ENCODE data around the gene RNF4.
A peak's percentile ranks its signal among the peaks of the same experiment; 100 is the strongest.
"Not testable (repeated sequence)": the region's sequence is repeated elsewhere in the genome, so short reads cannot be mapped to it uniquely, and the experiment has no call there.

The RNF4 gene

GRCh38 chr4:2459589-2460349, 9.1 kb upstream of the RNF4 start:
- DNase-seq = no peak

GRCh38 chr4:2461246-2461960, 7.5 kb upstream of the RNF4 start:
- no peak for DNase-seq

- DNase-seq = peak; percentile 63
Measured at GRCh38 chr4:2462218-2462991, 6.5 kb upstream of the RNF4 start.

- DNase-seq = no peak
Measured at GRCh38 chr4:2462992-2463762, 5.7 kb upstream of the RNF4 start.

GRCh38 chr4:2465032-2465431, 3.9 kb upstream of the RNF4 start:
- no peak for DNase-seq

- not testable (repeated sequence) for DNase-seq
Measured at GRCh38 chr4:2465544-2465943, 3.4 kb upstream of the RNF4 start.

- peak; percentile 84 for DNase-seq
Measured at GRCh38 chr4:2469192-2469984, 482 bp downstream of the RNF4 start.

- no peak for DNase-seq
Measured at GRCh38 chr4:2470791-2471190, 1.9 kb downstream of the RNF4 start.

GRCh38 chr4:2472187-2472586, 3.3 kb downstream of the RNF4 start:
- DNase-seq = no peak

- DNase-seq = no peak
Measured at GRCh38 chr4:2478229-2478628, 9.3 kb downstream of the RNF4 start.

GRCh38 chr4:2480649-2481048, 11.7 kb downstream of the RNF4 start:
- DNase-seq = no peak

GRCh38 chr4:2482192-2482591, 13.3 kb downstream of the RNF4 start:
- DNase-seq = no peak

GRCh38 chr4:2482693-2483092, 13.8 kb downstream of the RNF4 start:
- DNase-seq = no peak

- no peak for DNase-seq
Measured at GRCh38 chr4:2483237-2483636, 14.3 kb downstream of the RNF4 start.

GRCh38 chr4:2484185-2484584, 15.3 kb downstream of the RNF4 start:
- no peak for DNase-seq

GRCh38 chr4:2484993-2485392, 16.1 kb downstream of the RNF4 start:
- DNase-seq = peak; percentile 67

- no peak for DNase-seq
Measured at GRCh38 chr4:2485956-2486355, 17.1 kb downstream of the RNF4 start.

- no peak for DNase-seq
Measured at GRCh38 chr4:2486981-2487380, 18.1 kb downstream of the RNF4 start.

GRCh38 chr4:2487632-2488031, 18.7 kb downstream of the RNF4 start:
- DNase-seq = no peak

GRCh38 chr4:2489081-2489805, 20.3 kb downstream of the RNF4 start:
- no peak for DNase-seq

GRCh38 chr4:2489841-2490552, 21.1 kb downstream of the RNF4 start:
- DNase-seq = no peak
